ENCODE results near the gene PABPC1L.

GRCh38 chr20:44948513-44948912 is 38.7 kb downstream of the PABPC1L start:
- TF ChIP-seq CTCF (IDR thresholded peaks at IDR 0.05 in 2 of 3, conservative IDR thresholded peaks at IDR 0.05 in 1 of 3; ENCODE audit: borderline replicate concordance in 1 of 3, insufficient read depth in 1 of 3, low read depth in 2 of 3, low read length in 2 of 3) (no peak), EGR1 (IDR thresholded peaks at IDR 0.05; ENCODE audit: low read depth) (no peak), POLR2A (IDR thresholded peaks at IDR 0.05; ENCODE audit: borderline replicate concordance, extremely low read depth, insufficient read depth, insufficient read length) (no peak), EZH2 (IDR thresholded peaks at IDR 0.05) (no peak), YY1 (IDR thresholded peaks at IDR 0.05; ENCODE audit: extremely low read depth, insufficient replicate concordance, low read depth, low read length) (no peak), REST (IDR thresholded peaks at IDR 0.05; ENCODE audit: low read depth) (no peak), MAX (IDR thresholded peaks at IDR 0.05) (no peak)

Data from HCT116 (cell line).